OCI-LY7 (cell line): ENCODE measurements around the gene PRRX2.

ENCODE experiments used
- EZH2phosphoT487 ChIP-seq: fragments of 200-600 bp; sonication (generic); IDR thresholded peaks from 2 replicates; pipeline ENCODE4 v1.6.1; 2018; ENCODE audit warnings: low read depth, borderline replicate concordance, mild to moderate bottlenecking, mixed run types, antibody characterized with exemption, low read length, moderate library complexity, mixed read lengths
- TF ChIP-seq, protein P1 (sequence below): fragments of 200-600 bp; sonication (generic); conservative IDR thresholded peaks from 2 replicates; pipeline ENCODE4 v1.5.1; 2014; ENCODE audit warnings: mild to moderate bottlenecking, antibody characterized with exemption, low read length, moderate library complexity, mixed read lengths

DNA sequence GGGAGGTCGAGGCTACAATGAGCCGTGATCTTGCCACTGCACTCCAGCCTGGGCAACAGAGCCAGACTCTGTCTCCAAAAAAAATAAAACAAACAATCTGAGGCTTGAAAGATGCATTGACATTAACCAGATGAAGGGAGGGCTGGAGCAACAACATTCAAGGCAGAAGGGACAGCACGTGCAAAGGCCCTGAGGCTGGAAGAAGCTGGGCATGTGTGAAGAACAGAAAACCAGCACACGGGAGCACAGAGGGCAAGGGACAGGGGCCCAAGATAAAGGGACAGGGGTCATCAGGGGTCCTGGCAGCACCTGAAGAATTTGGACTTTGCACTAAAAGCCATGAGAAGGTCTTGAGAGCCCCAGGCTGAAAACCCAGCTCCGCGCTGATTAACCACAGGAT, 84.1 kb downstream of the PRRX2 start:
- TF ChIP-seq, protein P1, sequence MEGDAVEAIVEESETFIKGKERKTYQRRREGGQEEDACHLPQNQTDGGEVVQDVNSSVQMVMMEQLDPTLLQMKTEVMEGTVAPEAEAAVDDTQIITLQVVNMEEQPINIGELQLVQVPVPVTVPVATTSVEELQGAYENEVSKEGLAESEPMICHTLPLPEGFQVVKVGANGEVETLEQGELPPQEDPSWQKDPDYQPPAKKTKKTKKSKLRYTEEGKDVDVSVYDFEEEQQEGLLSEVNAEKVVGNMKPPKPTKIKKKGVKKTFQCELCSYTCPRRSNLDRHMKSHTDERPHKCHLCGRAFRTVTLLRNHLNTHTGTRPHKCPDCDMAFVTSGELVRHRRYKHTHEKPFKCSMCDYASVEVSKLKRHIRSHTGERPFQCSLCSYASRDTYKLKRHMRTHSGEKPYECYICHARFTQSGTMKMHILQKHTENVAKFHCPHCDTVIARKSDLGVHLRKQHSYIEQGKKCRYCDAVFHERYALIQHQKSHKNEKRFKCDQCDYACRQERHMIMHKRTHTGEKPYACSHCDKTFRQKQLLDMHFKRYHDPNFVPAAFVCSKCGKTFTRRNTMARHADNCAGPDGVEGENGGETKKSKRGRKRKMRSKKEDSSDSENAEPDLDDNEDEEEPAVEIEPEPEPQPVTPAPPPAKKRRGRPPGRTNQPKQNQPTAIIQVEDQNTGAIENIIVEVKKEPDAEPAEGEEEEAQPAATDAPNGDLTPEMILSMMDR: no peak
- TF ChIP-seq EZH2phosphoT487: no peak
